ENCODE results near the gene MYL12B.

MYL12B gene

GRCh38 chr18:3251249-3251962 lies 10.5 kb upstream of the MYL12B start:
- in situ Hi-C loops (cut with MboI; ENCODE audit: low pct_unique_long_range_greater_than_20kb, low sequenced_read_pairs, unreplicated experiment): no loop called here
- no peak for TF ChIP-seq CTCF (IDR thresholded peaks at IDR 0.05; ENCODE audit: extremely low read depth, insufficient read depth, missing control alignments)
- DNase-seq (ENCODE audit: low spot score): no peak

- no peak for TF ChIP-seq CTCF (IDR thresholded peaks at IDR 0.05; ENCODE audit: extremely low read depth, insufficient read depth, missing control alignments)
- DNase-seq (ENCODE audit: low spot score): no peak
- in situ Hi-C loops (cut with MboI; ENCODE audit: low pct_unique_long_range_greater_than_20kb, low sequenced_read_pairs, unreplicated experiment): no loop called here
These were observed 10.0 kb upstream of the MYL12B start for GRCh38 chr18:3251963-3252277.

DNA sequence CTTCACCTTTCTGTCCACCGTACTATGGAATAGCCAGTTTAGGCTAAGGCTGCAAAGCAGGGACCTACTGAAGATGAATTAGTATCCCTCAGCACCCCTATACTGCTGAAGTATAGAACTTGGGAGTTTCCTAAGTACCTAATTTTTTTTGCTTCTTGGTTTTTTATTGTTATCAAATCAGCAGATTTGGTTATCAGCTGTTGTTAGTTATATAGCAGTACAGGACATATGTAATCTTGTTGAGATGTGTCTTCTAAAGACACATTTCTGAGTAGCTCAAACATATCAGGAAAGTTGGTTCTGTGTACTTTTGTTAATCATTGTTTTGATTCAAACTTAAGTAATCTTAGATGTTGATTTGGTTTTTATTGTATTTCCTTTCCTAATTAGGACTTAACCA lies 9.1 kb upstream of the MYL12B start:
- no peak for TF ChIP-seq CTCF (IDR thresholded peaks at IDR 0.05; ENCODE audit: extremely low read depth, insufficient read depth, missing control alignments)
- DNase-seq (ENCODE audit: low spot score): no peak
- in situ Hi-C loops (cut with MboI; ENCODE audit: low pct_unique_long_range_greater_than_20kb, low sequenced_read_pairs, unreplicated experiment): no loop called here

GRCh38 chr18:3254725-3255124 lies 7.2 kb upstream of the MYL12B start:
- TF ChIP-seq CTCF (IDR thresholded peaks at IDR 0.05; ENCODE audit: extremely low read depth, insufficient read depth, missing control alignments): no peak
- in situ Hi-C loops (cut with MboI; ENCODE audit: low pct_unique_long_range_greater_than_20kb, low sequenced_read_pairs, unreplicated experiment): no loop called here

DNA sequence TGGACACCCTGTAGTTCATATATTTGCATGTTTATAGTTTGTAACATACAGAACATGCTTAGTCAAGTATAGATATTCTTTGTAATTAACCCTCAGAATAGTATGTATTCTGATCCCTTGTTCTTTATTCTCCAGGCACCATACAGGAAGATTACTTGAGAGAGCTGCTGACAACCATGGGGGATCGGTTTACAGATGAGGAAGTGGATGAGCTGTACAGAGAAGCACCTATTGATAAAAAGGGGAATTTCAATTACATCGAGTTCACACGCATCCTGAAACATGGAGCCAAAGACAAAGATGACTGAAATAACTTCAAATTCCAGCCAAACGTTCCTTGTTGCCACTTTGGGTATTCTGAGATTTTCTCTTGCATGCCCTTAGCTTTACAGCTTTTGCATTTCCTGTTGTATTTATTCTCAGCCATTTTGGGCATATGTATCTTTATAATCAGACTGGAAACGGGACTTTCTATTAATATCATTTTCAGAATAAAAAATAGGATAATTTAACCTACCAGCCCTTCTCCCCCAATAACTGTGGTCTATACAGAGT lies 6.2 kb upstream of the MYL12B start:
- no peak for TF ChIP-seq CTCF (IDR thresholded peaks at IDR 0.05; ENCODE audit: extremely low read depth, insufficient read depth, missing control alignments)
- in situ Hi-C loops (cut with MboI; ENCODE audit: low pct_unique_long_range_greater_than_20kb, low sequenced_read_pairs, unreplicated experiment): no loop called here
- no peak for DNase-seq (ENCODE audit: low spot score)

More at GRCh38 chr18:3254725-3255124, 7.2 kb upstream of the MYL12B start:
- no peak for DNase-seq (ENCODE audit: low spot score)

GRCh38 chr18:3256693-3257626 lies 5.0 kb upstream of the MYL12B start:
- TF ChIP-seq CTCF (IDR thresholded peaks at IDR 0.05; ENCODE audit: extremely low read depth, insufficient read depth, missing control alignments): no peak
- in situ Hi-C loops (cut with MboI; ENCODE audit: low pct_unique_long_range_greater_than_20kb, low sequenced_read_pairs, unreplicated experiment): no loop called here
- DNase-seq (ENCODE audit: low spot score): no peak

Measured in GM13977 (cell line).